ENCODE results near the gene CHMP3.

The CHMP3 gene

DNA sequence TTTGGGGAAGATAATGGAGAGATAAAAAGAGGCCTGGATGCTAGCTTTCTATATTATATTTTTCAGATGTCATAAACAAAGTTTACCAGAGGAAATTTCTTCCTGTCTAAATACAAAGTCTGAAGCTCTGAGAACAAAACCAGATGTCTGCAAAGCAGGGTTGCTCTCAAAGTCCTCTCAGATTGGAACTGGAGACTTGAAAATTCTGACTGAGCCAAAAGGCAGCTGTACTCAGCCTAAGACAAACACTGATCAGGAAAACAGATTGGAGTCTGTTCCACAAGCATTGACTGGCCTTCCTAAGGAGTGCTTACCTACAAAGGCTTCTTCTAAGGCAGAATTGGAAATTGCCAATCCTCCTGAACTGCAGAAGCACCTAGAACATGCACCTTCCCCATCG is 96.9 kb downstream of the CHMP3 start:
- no peak for DNase-seq (ENCODE audit: low read depth)

DNA sequence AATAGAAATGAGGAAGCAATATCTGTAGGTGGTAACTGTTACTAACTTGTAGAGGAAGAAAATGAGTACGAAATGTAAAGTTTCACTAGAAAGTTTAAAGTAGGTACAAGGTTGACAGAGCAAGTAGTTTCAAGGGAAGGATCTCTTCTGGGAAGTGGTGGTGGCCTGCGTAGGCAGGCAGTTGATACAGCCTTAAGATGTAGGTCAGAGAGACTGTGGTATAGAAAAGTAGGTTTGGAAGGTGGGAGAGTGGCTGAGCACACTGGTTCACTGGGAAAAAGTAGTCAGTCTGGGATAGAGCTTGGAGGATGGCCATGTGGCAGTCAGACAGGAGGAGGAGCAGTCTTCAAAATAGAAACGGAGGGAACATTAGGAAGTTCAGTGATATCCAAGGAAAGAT is 98.6 kb downstream of the CHMP3 start:
- DNase-seq (ENCODE audit: low read depth): no peak

DNA sequence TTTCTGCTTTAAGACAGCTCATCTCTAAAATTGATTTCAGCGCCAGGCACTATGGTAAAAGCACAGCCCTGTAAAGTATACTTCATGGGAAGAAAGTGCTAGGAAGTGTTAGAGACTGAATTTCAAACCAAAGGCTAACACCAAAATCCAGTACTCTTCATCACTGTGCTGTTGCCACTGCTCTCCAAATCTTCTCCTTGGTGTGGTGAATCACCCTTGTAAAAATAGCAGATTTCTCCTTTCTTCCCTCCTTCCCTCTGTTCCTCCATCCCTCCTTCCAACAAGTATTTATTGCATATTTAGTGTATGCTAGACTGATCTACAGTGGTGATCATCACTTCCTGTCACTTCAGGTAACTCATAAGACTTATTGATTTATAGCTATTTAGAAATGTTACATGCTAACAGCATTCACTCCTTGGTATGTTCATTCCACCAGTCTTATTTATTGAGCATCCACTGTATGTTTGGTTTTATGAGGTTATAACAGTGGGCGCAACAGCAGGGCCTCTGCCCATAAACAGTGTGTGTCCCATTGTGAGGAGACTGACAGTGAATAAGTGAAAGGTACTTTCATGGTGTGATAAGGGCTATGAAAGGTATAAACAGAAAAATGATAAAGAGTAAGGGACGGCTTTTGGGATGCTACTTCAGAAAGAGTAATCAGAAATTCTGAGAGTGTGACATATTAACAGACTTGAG is 102.0 kb downstream of the CHMP3 start:
- DNase-seq (ENCODE audit: low read depth): no peak

DNA sequence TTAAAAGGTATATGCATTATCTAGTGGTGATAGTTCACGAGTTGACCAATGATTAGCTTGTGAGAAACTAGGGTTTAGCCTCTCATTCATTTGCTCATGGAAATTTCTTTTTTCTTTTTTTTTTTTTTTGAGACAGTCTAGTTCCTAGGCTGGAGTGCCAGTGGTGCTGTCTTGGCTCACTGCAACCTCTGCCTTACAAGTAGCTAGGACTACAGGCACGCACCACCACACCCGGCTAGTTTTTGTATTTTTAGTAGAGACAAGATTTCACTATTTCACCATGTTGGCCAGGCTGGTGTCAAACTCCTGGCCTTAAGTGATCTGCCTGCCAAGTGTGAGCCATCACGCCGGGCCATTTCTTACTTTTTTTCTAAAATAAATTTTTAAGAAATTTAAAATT is 108.1 kb downstream of the CHMP3 start:
- DNase-seq (ENCODE audit: low read depth): no peak

DNA sequence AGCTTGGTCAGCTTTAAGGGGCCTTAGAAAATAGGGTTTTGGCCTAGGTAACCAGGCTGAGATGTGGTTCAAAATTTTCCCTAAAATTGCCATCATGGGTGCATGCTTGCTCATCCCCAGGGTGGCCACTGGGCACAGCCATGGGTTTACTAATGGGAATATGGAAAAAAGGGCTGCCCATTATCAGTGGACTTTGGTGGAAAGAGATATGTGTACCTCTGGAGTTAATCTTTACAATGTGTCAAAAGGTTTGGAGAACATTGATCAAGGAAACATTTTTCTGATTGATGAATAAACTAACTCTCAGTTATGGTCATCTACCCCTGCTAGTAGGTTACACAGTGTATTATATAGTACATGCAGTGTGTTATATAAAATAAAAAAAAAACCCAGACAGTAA is 109.0 kb downstream of the CHMP3 start:
- DNase-seq (ENCODE audit: low read depth): no peak

DNA sequence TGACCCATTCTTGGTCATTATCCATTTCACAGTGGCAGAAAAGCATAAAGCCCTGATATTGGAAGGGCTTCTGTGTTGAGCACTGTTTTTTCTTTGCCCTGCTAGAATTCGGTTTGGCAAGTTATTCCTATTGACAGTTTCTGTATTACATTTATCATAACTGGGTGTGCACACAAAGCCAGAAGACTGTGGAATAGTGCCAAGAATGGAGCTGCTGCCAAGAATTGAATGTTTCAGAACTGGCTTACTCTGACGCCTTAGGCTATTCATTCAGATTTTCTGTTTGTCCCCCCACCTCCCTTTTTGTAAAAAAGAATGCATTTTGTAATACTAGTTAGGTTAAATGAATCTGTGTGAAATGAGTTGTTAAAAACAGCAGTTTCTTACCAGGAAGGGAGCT is 109.4 kb downstream of the CHMP3 start:
- DNase-seq (ENCODE audit: low read depth): peak; percentile 87

All from fibroblast of gingiva (primary cell).